ENCODE results near the gene DUSP3.

DNA sequence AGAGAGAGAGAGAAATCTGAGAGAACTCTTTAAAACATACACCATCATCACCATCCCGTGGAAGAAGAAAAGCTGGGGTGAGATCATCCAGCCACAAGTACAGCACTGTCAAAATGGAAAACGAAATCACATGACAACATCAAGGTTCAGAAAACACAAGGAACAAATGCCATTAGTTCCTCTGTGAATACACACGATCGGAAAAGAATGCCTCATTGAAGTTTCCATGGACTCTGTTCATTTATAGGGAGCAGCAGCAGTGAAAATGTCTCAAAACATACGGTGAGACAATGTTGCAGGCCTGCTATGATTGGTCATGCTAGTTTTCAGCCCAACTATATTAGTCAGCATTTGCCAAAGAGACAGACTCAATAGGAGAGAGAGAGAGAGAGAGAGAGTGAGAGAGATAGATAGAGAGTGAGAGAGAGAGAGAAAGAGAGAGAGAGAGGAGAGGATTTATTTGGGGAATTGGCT lies 5.9 kb upstream of the DUSP3 start:
- no peak for TF ChIP-seq EZH2phosphoT487 (IDR thresholded peaks at IDR 0.05; ENCODE audit: low read depth, severe bottlenecking, unreplicated experiment)
- TF ChIP-seq, protein P1, sequence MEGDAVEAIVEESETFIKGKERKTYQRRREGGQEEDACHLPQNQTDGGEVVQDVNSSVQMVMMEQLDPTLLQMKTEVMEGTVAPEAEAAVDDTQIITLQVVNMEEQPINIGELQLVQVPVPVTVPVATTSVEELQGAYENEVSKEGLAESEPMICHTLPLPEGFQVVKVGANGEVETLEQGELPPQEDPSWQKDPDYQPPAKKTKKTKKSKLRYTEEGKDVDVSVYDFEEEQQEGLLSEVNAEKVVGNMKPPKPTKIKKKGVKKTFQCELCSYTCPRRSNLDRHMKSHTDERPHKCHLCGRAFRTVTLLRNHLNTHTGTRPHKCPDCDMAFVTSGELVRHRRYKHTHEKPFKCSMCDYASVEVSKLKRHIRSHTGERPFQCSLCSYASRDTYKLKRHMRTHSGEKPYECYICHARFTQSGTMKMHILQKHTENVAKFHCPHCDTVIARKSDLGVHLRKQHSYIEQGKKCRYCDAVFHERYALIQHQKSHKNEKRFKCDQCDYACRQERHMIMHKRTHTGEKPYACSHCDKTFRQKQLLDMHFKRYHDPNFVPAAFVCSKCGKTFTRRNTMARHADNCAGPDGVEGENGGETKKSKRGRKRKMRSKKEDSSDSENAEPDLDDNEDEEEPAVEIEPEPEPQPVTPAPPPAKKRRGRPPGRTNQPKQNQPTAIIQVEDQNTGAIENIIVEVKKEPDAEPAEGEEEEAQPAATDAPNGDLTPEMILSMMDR (IDR thresholded peaks at IDR 0.05; ENCODE audit: poor library complexity): no peak

Data from hepatocyte (in vitro differentiated cells).